LNCAP (cell line): ENCODE measurements around the gene LACTB.

Experiments used
- TF ChIP-seq, protein P1 (sequence below): fragments of 450-650 bp; IDR thresholded peaks from 2 replicates; pipeline ENCODE4 v1.5.1; 2017; ENCODE audit warnings: mild to moderate bottlenecking

LACTB gene

DNA sequence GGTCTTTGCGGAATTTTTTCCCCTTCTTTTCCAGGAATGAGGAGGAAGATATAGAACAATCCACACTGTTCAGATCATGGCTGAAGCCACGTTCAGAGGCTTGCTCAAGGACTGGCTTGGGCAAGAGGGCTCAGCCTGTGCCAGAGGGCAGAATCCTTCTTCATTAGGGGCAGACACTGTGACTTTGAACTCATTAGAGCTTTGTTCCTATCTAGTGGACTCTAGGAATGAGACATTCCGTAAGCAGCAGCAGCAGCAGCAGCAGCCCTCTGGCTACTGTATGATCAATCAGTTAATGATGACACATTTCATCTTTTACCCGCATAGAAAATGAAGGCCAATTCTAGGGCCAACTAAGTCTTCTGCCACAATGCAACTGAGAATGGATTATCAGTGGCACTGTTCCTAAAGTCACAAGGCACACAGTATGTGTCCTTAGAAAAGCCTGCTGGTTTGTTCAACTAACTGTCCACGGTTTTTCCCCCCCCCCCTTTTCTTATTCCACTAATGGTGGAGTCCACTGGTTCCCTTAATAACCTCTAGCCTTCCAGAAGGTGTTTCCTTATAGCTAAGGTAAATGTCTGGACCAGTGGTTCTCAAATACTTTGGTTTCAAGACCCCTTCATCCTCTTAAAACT, 66.0 kb downstream of the LACTB start:
- TF ChIP-seq, protein P1, sequence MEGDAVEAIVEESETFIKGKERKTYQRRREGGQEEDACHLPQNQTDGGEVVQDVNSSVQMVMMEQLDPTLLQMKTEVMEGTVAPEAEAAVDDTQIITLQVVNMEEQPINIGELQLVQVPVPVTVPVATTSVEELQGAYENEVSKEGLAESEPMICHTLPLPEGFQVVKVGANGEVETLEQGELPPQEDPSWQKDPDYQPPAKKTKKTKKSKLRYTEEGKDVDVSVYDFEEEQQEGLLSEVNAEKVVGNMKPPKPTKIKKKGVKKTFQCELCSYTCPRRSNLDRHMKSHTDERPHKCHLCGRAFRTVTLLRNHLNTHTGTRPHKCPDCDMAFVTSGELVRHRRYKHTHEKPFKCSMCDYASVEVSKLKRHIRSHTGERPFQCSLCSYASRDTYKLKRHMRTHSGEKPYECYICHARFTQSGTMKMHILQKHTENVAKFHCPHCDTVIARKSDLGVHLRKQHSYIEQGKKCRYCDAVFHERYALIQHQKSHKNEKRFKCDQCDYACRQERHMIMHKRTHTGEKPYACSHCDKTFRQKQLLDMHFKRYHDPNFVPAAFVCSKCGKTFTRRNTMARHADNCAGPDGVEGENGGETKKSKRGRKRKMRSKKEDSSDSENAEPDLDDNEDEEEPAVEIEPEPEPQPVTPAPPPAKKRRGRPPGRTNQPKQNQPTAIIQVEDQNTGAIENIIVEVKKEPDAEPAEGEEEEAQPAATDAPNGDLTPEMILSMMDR = no peak

DNA sequence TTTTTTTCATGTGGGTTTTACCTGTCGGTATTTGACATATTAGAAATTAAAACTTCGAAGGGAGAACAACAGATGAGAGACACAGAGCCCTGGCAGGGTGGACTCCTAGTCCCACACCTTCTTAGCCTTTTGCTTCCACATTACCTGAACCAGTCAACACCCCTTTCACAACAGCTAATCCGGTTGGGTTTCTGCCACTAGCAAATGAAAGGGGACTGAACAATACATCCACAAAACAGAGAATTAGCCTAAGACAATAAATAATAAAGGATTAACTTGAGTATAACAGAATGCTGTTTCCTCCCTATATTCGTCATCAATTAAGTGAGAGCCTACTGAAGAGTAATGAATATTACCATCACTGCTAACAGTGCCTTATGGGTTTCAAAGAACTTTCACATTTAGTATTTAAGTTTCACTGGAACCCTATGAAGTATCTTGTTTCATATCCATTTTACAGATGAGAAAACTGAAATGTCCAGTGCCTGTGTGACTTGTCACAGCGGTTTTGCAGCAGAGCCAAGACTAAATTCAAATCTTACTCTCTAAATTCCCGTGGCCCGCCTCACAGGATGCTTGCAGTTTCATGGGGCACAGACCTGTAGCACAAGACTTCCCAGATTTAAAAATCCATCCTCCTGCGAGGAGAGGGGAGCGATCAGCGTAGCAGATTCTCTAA, 66.7 kb downstream of the LACTB start:
- TF ChIP-seq, protein P1 = no peak

DNA sequence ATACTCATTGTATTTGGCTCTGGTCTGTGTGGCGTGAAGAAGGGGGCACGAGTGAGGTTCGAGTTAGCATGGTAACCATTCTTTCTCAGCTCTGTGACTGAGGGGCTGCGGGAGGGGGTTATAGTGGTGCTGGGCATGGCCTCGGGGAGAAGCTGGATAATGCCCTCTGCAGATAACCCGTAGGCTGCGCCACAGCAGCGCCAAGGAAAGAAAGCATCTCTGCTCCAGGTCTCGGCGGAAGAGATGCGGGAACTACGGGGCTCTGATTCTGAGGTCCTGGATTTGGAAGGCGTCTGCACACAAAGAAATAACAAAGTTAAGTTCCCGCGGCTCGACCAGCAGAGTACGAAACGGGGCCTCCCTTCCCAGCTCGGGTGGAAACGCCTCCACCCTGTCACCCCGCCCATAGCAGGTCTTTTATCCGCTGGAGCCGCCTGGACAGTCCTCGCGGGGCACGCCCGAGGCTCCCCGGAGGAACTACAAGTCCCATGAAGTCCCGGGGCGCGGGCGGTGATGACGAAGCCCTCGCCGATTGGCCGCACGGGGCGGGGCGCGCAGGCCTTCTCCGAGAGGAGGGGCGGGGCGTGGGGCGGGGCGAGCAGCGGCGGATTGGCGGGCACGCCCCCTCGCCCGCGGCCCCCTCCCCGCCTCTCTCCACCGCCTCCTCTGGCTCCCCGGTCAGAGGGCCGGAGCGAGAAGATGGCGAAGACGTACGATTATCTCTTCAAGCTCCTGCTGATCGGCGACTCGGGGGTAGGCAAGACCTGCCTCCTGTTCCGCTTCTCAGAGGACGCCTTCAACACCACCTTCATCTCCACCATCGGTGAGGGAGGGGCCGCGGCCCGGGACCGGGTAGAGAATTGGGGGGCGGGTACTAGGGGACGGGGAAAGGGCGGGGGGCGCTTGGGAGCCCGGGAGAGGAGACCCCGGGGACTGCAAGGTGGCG, 67.5 kb downstream of the LACTB start, which contains the start of gene RAB8B:
RAB8B (plus strand) TSS at position 681 of the 946 bp plus-strand sequence; CDS start at position 700, 19 bp downstream.
- TF ChIP-seq, protein P1 = no peak

DNA sequence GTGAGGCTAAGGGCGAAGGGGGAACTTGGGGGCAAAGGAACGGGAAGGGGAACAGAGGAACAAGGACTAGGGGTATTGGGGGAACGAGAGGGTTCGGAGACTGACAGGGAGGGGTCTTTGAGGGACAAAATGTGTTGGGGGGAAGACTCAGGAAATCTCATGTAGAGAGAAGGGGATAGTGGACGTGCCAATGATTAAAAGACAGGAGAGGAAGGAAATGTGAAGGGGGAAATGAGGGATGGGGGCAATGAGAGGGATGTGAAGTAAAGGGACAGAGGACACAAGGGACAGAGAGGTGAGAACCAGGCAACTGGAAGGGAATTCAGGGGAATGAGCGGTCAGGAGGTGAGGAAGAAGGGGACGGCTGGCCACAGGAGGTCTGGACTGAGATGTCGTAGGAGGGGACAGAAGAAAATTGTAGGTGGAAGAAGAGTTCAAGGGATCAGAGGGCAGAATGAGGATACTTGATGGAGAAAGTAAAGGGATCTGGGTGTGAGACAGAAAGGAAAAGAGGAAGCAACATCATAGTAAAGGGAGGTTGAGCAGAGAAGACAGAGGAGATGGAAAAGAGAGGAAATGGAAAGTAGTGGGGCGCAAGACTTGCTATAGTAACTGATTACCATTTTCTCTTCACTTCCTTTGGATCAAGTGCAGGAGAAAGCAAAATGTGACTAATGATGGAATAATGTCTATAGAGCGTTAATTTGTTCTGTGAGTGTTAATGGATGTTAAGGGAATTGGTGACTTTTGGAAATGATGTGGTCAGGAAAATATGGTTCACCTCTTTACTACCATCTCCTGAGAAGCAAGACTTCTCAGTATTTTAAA, 68.5 kb downstream of the LACTB start:
- TF ChIP-seq, protein P1 = no peak

DNA sequence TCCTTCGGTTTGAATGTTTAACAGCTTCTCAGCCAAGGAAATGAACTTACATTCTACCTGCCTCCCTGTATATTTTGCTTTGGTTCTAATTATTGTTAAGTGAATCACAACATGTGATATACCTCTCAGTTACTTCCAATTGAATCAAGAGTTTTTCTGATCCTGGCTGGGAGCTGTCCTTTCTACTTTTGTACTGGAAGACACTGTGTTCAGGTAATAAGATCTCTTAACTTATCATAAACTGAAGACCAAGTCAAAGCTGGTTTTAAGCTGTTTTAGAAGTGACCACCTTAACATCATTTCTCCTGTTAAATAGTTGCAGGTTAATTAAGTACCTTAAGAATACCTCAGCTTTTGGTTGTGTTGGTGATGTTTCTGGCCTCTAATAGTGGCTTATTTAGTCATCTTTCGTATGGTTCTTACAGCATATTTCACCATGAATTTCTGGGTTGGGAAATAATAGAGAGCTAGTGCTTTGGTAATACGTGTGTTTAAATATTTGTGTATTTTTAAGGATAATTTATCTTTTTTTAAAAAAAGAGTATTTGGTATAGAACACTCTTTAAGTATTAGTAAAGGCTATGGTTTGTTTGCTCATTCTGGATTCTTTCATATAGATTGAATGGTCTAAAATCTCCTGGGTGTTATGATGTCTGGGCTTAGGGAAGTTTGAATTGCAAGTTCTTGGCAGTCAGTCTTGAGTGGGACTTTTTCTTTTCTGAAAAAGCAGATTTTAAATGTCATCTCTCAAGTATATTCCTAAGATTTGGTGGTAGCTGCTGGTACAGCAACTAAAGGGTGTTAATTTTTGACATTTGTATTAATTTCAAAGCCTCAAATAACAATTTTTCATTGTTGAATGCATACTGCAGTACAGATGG, 69.3 kb downstream of the LACTB start:
- TF ChIP-seq, protein P1 = no peak
